Central memory CD4-positive, alpha-beta T cell (primary cell): ENCODE measurements around the gene PATL1.

ENCODE experiments used
- DNase-seq: peaks from one replicate; pipeline ENCODE4 v3.0.0; 2022

PATL1 gene

DNA sequence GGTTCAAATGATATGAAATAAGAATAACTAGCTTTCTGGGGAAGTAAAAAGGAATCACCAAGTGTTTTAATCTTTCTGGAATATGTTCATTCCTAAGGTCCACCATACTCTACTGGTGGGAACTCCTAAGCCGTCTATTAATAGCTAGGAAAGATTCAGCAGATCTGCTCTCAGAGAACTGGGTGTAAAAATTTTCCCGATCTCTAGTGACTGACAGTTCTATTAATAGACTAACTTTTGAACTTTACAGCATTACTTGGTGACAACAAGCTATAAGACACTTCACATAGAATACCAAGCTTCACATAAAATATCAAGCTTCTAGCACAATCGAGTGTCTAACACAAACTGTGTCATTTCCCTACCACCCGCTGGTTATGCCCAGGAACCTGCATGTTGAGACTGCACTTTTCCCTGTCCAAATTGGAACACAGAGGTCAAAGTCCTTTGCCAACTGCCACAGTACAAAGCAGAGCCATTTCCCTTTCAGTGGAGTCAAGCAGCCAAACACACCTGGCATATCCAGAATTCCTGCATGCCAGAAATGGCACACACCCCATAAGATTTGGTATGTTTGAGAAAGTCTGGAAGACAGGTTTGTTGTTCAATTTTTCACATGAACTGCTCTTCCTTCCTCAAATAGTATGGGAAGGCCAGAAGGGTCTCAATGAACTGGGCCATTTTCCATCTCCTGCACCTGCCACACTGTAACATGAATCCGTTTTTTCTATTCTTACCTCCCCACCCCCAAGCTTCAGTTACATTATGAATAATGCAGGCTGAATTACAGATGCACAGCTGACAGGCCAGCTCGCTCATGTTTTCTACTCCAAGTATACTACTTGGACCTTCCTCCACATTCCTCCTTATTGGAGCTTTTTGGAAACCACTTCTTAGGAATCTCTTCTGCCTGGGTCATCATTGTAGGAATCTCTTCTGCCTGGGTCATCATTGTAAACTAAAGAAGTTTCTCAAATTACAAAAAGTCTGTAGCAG, 57.0 kb downstream of the PATL1 start:
- no peak for DNase-seq

- DNase-seq, result no peak
Measured at GRCh38 chr11:59610289-59610688, 58.5 kb downstream of the PATL1 start.

- no peak for DNase-seq
Measured at GRCh38 chr11:59607703-59608454, 61.0 kb downstream of the PATL1 start.

DNA sequence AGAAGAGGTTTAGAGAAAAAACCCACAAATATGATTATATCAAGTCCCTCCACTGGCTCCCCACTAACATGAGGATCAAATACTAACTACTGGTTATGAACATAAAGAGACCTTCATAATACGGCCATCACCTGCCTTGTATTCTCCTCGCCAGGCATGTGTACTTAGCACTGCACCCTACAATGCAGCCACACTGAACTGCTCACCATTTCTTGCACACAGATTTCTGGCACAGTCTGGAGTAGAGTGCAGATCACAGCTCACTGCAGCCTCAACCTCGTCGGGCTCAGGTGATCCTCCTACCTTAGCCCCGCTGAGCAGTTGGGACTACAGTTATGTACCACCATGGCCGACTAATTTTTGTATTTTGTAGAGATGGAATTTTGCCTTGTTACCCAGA, 66.4 kb downstream of the PATL1 start:
- no peak for DNase-seq

DNA sequence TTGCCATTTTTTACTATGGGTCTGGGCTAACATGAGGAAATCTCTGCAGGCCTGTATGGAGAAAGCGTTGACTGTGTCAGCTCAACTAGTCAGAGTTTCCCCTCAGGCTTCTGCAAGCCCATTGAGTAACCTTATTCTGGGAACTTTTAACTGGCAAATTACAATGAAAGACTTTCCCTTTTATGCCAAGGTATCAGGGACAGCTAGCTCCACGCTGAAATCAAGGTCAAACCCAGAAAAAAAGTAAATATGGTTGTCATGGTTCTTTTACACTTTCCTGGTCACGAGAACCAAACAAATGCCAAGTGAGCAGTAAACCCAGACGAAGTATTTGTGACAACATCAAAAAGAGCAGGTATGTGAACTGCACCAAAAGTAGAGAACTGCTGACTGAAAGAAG, 67.0 kb downstream of the PATL1 start:
- no peak for DNase-seq

DNA sequence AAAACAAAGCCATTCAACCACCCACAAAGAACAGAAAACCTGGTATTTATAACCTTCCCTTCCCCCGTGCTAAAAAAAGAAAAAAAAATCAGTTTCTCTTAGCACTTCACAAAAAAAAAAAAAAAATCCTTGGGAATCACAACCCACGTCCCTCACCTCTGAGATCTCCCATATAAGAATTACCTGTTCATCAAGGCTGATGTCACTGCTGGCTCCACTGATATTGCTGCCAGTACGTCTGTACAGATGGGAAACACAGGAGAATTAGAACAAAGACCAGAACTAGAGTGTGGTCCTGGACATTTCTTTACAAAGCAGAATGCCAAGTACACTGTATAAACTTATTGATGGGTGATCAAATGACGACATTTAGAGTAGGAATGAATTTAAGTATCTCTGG, 68.2 kb downstream of the PATL1 start:
- no peak for DNase-seq

GRCh38 chr11:59600234-59600633, 68.6 kb downstream of the PATL1 start:
- DNase-seq, result no peak

DNA sequence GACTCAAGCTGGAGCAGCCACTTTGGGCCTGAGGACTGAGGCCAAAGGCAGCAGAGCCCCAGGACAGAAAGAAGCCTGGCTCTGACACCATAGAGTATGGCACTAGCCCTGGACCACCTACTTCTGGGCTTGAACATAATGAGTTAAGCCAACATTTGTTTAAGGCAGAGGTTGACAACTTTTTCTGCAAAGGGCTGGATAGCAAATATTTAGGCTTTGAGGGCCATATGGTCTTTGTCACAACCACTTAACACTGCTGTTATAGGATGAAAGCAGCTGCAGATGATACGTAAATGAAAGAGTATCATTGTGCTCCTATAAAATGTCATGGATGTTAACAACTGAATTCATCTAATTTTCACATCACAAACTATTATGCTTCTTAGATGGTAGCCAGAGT, 69.9 kb downstream of the PATL1 start:
- no peak for DNase-seq
